WTC11 (cell line): ENCODE results near the gene ZFPL1. TPM values are rescaled to one million over a fixed set of nuclear protein-coding genes. Genes with fewer than 3 reads are reported as not detected.

Experiments used
- ATAC-seq: fragments of 200-7000 bp; cut with Tn5 transposase; 2 replicates; pipeline ENCODE4 v1.10.0; 2021; ENCODE audit warnings: mild to moderate bottlenecking, moderate library complexity
- CTCF ChIA-PET: fragments of 300-600 bp; sonication (Branson Sonifier 250); formaldehyde crosslinking; loops from one replicate; lab custom pipeline; 2021; ENCODE audit warnings: antibody characterized with exemption; lab: Charles Lee
- POLR2A ChIA-PET: fragments of 350-600 bp; sonication (Branson Sonifier 250); formaldehyde crosslinking; loops from one replicate; lab custom pipeline; 2021; ENCODE audit warnings: antibody characterized with exemption; lab: Charles Lee
- DNase-seq: peaks from one replicate; pipeline ENCODE4 v3.0.0; 2021; ENCODE audit warnings: low spot score
- H3K27ac Mint-ChIP-seq: 2 replicates; pipeline ENCODE4 v1.8.0; 2021; ENCODE audit warnings: mixed read lengths
- H3K27me3 Mint-ChIP-seq: 2 replicates; pipeline ENCODE4 v1.8.0; 2021; ENCODE audit warnings: low read depth, mild to moderate bottlenecking, moderate library complexity, mixed read lengths
- H3K36me3 Mint-ChIP-seq: 2 replicates; pipeline ENCODE4 v1.8.0; 2021; ENCODE audit warnings: mixed read lengths
- H3K4me1 Mint-ChIP-seq: 2 replicates; pipeline ENCODE4 v1.8.0; 2022; ENCODE audit warnings: mixed read lengths
- H3K4me3 Mint-ChIP-seq: 2 replicates; pipeline ENCODE4 v1.8.0; 2021; ENCODE audit warnings: mild to moderate bottlenecking, moderate library complexity, mixed read lengths
- H3K9me3 Mint-ChIP-seq: 2 replicates; pipeline ENCODE4 v1.8.0; 2021; ENCODE audit warnings: mixed read lengths
- AFF4 ChIP-seq: sonication (generic); formaldehyde crosslinking; IDR thresholded peaks from 2 replicates; pipeline ENCODE4 v1.8.1; 2023; ENCODE audit warnings: mild to moderate bottlenecking, missing genetic modification reagents, borderline replicate concordance
- ATF6 ChIP-seq: sonication (generic); formaldehyde crosslinking; IDR thresholded peaks from 2 replicates; pipeline ENCODE4 v1.8.1; 2023; ENCODE audit warnings: mild to moderate bottlenecking, missing genetic modification reagents
- FOXK1 ChIP-seq: sonication (generic); formaldehyde crosslinking; IDR thresholded peaks from 2 replicates; pipeline ENCODE4 v1.8.0; 2022; ENCODE audit warnings: mild to moderate bottlenecking, moderate library complexity, missing genetic modification reagents
- FOXP1 ChIP-seq: sonication (generic); formaldehyde crosslinking; IDR thresholded peaks from 2 replicates; pipeline ENCODE4 v1.8.0; 2022; ENCODE audit warnings: missing genetic modification reagents, mild to moderate bottlenecking, moderate library complexity, borderline replicate concordance
- HMGA2 ChIP-seq: fragments of 250-450 bp; sonication (Bioruptor Pico); IDR thresholded peaks from 2 replicates; pipeline ENCODE4 v1.4.0; 2021; ENCODE audit warnings: mild to moderate bottlenecking, moderate library complexity
- JUN ChIP-seq: sonication (generic); formaldehyde crosslinking; IDR thresholded peaks from 2 replicates; pipeline ENCODE4 v1.8.0; 2023; ENCODE audit warnings: mild to moderate bottlenecking, missing genetic modification reagents
- KAT7 ChIP-seq: sonication (generic); formaldehyde crosslinking; IDR thresholded peaks from 2 replicates; pipeline ENCODE4 v1.8.1; 2023; ENCODE audit warnings: missing genetic modification reagents, mild to moderate bottlenecking, borderline replicate concordance
- NR1H2 ChIP-seq: sonication (generic); formaldehyde crosslinking; IDR thresholded peaks from 2 replicates; pipeline ENCODE4 v1.9.0; 2021; ENCODE audit warnings: mild to moderate bottlenecking, moderate library complexity, missing genetic modification reagents
- PREB ChIP-seq: sonication (generic); formaldehyde crosslinking; IDR thresholded peaks from 2 replicates; pipeline ENCODE4 v1.8.1; 2022; ENCODE audit warnings: mild to moderate bottlenecking, missing genetic modification reagents, moderate library complexity, borderline replicate concordance
- RELA ChIP-seq: sonication (generic); formaldehyde crosslinking; IDR thresholded peaks from 2 replicates; pipeline ENCODE4 v1.8.1; 2022; ENCODE audit warnings: missing genetic modification reagents, mild to moderate bottlenecking, borderline replicate concordance
- SOX15 ChIP-seq: fragments of 250-450 bp; sonication (Bioruptor Pico); IDR thresholded peaks from 2 replicates; pipeline ENCODE4 v1.9.0; 2021; ENCODE audit warnings: mild to moderate bottlenecking
- TEAD1 ChIP-seq: sonication (generic); formaldehyde crosslinking; IDR thresholded peaks from 2 replicates; pipeline ENCODE4 v1.8.0; 2022; ENCODE audit warnings: mild to moderate bottlenecking, missing genetic modification reagents
- ZMAT4 ChIP-seq: fragments of 250-450 bp; sonication (Bioruptor Pico); IDR thresholded peaks from 2 replicates; pipeline ENCODE4 v1.9.0; 2021; ENCODE audit warnings: mild to moderate bottlenecking
- ZNF121 ChIP-seq: sonication (generic); formaldehyde crosslinking; IDR thresholded peaks from 2 replicates; pipeline ENCODE4 v1.8.0; 2023; ENCODE audit warnings: missing genetic modification reagents
- ZNF281 ChIP-seq: sonication (generic); formaldehyde crosslinking; IDR thresholded peaks from 2 replicates; pipeline ENCODE4 v1.8.0; 2023; ENCODE audit warnings: mild to moderate bottlenecking, missing genetic modification reagents
- total RNA-seq: library from RNA; stranded (reverse); gene quantifications from 3 replicates; pipeline ENCODE4 v1.2.3, GENCODE V29; 2021

The ZFPL1 gene
- total RNA-seq, 1 experiment from 2014 or later: 33.8 TPM

- POLR2A ChIA-PET: interaction anchor here (0.5 to 1.8 kb wide), 2 partner anchors 9 to 131 kb away, joined by 6 to 7 read pairs; partner anchors contain the start of genes FAU and MRPL49
- Mint-ChIP-seq H3K9me3 (no peaks in the 10 kb centered on the region), H3K4me3 (no peak overlapping the region), H3K27me3 (no peaks in the 10 kb centered on the region), H3K36me3 (peaks cover 27% of the 10 kb centered on the region), H3K4me1 (peaks cover 13% of the 10 kb centered on the region), H3K27ac (no peak overlapping the region)
- no peak for TF ChIP-seq NR1H2 (CRISPR knock-in tag)
- TF ChIP-seq FOXP1: no peak
- no peak for TF ChIP-seq HMGA2 (CRISPR knock-in tag)
- TF ChIP-seq AFF4: no peak
- TF ChIP-seq ZMAT4 (CRISPR knock-in tag): no peak
- DNase-seq (no peak), ATAC-seq (no peak)
- CTCF ChIA-PET: interaction anchor here (1.2 to 3.1 kb wide), 7 partner anchors 9 to 185 kb away, joined by 3 to 13 read pairs (median 4); partner anchors contain the start of genes CAPN1, FAU, MRPL49 and TM7SF2
These were observed 46.8 kb downstream of the ZFPL1 start for GRCh38 chr11:65130631-65131416.

GRCh38 chr11:65131417-65131776 is 47.4 kb downstream of the ZFPL1 start:
- Mint-ChIP-seq H3K4me1 (peaks cover 18% of the 10 kb centered on the region), H3K9me3 (no peaks in the 10 kb centered on the region)
- POLR2A ChIA-PET: interaction anchor here (0.5 to 1.8 kb wide), 2 partner anchors 9 to 131 kb away, joined by 6 to 7 read pairs; partner anchors contain the start of genes FAU and MRPL49

More at GRCh38 chr11:65131417-65131776, 47.4 kb downstream of the ZFPL1 start:
- CTCF ChIA-PET: interaction anchor here (2.0 to 3.1 kb wide), 2 partner anchors 14 to 50 kb away, joined by 12 to 13 read pairs; partner anchors contain the start of genes CAPN1 and ZNHIT2
- Mint-ChIP-seq H3K27ac (no peak overlapping the region), H3K27me3 (no peaks in the 10 kb centered on the region), H3K36me3 (peaks cover 24% of the 10 kb centered on the region), H3K4me3 (no peak overlapping the region)
- TF ChIP-seq ZNF121 (CRISPR knock-in tag) (no peak), ZNF281 (no peak), KAT7 (no peak), TEAD1 (CRISPR knock-in tag) (no peak), SOX15 (CRISPR knock-in tag) (no peak), JUN (CRISPR knock-in tag) (no peak), PREB (no peak), ATF6 (CRISPR knock-in tag) (no peak), RELA (CRISPR knock-in tag) (no peak), FOXK1 (CRISPR knock-in tag) (no peak)
- ATAC-seq (no peak), DNase-seq (no peak)
